GM18907 (cell line): ENCODE data around the gene SOSTDC1.
A peak's percentile ranks its signal among the peaks of the same experiment; 100 is the strongest.

Experiments
- ATAC-seq: cut with Tn5 transposase; IDR thresholded peaks from one replicate; pipeline ENCODE4 v1.9.1; 2021; ENCODE audit warnings: mild to moderate bottlenecking, moderate library complexity; ENCODE audit not compliant: unreplicated experiment

Gene SOSTDC1

GRCh38 chr7:16420649-16421332 lies 44.7 kb downstream of the SOSTDC1 start:
- ATAC-seq, result peak; percentile 92

GRCh38 chr7:16420329-16420648 lies 45.2 kb downstream of the SOSTDC1 start:
- peak; percentile 0 for ATAC-seq

- no peak for ATAC-seq
Observed at GRCh38 chr7:16419859-16420258, 45.7 kb downstream of the SOSTDC1 start.

GRCh38 chr7:16419126-16419525 lies 46.4 kb downstream of the SOSTDC1 start:
- ATAC-seq, result no peak

GRCh38 chr7:16417906-16418305 lies 47.6 kb downstream of the SOSTDC1 start:
- no peak for ATAC-seq

- ATAC-seq, result no peak
Observed at GRCh38 chr7:16416289-16417282, 49.0 kb downstream of the SOSTDC1 start.

- ATAC-seq, result no peak
Observed at GRCh38 chr7:16412274-16413254, 53.0 kb downstream of the SOSTDC1 start.
